NT2/D1 (cell line): ENCODE results near the gene CFAP73.

ENCODE experiments used
- YY1 ChIP-seq: IDR thresholded peaks from 2 replicates; pipeline ENCODE4 v1.6.1; 2011; ENCODE audit not compliant: insufficient read length, insufficient read depth
- ZNF274 ChIP-seq: IDR thresholded peaks from 2 replicates; pipeline ENCODE4 v1.6.1; 2011; ENCODE audit warnings: mild to moderate bottlenecking, low read depth, low read length

DNA sequence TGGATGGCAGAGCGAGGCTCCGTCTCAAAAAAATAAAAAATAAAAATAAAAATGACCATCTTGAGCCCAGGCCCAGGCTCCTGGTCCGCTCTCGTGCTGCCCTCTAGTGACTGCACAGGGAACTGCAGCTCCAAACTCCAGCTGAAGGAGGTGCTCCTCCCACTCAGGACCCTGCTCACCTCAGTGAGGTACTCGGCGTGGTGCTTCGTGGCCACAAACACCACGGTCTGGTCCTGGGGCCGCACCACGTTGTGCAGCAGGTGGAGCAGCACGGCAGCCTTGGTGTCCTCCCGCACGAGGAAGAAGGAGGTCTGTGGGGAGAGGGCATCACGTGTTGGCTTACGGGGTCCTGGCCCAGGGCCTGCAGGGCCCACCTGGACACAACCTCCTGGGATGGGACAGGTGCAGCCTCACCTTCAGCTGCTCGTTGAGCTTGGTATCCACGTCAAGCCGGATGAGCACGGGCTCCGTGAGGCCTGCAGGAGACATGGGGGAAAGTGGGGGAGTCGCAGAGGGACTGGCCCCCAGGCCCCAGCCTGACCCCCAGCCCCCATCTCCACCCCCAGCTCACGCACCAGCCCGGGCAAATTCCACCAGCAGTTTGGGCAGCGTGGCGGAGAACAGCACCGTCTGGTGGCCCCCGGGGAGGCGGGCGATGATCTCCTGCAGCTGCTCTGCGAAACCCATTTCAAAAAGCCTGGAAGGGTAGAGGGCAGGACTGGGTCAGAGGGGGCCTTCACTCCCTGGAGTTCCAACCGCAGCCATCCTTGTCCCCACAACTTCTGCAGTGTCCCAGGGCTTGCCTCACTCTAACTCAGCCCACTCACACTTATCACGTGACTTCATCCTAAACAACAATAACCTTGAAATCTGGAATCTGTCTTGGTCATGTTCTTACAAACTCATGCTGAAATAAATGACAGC, 25.2 kb downstream of the CFAP73 start:
- TF ChIP-seq ZNF274, result no peak
- TF ChIP-seq YY1, result no peak
